Activated CD8-positive, alpha-beta T cell treated with anti-CD3 and anti-CD28 coated beads, Interleukin-2, amount 10 ng/mL, durations not matched to agents 7 days and 5 days (primary cell): ENCODE measurements around the gene TNRC6C. TPM values are rescaled to one million over a fixed set of nuclear protein-coding genes. Genes with fewer than 3 reads are reported as not detected.

Experiments used
- ATAC-seq: fragments of 150-1000 bp; cut with Tn5 transposase; one replicate; pipeline ENCODE4 v1.10.0; 2021; ENCODE audit warnings: moderate library complexity
- CTCF ChIA-PET: fragments of 350-600 bp; sonication (Branson Sonifier 250); formaldehyde crosslinking; loops from one replicate; lab custom pipeline; 2021; ENCODE audit warnings: antibody characterized with exemption; lab: Charles Lee
- POLR2A ChIA-PET: fragments of 350-600 bp; sonication (Branson Sonifier 250); formaldehyde crosslinking; loops from one replicate; lab custom pipeline; 2021; ENCODE audit warnings: antibody characterized with exemption; lab: Charles Lee
- DNase-seq: peaks from one replicate; pipeline ENCODE4 v3.0.0-alpha.2; 2020
- H3K27ac Mint-ChIP-seq: one replicate; pipeline ENCODE4 v1.8.0; 2021; ENCODE audit warnings: mild to moderate bottlenecking, mixed read lengths
- H3K27me3 Mint-ChIP-seq: one replicate; pipeline ENCODE4 v1.8.0; 2021; ENCODE audit warnings: low read depth, mixed read lengths
- H3K36me3 Mint-ChIP-seq: one replicate; pipeline ENCODE4 v1.8.0; 2021; ENCODE audit warnings: low read depth, mixed read lengths
- H3K4me1 Mint-ChIP-seq: one replicate; pipeline ENCODE4 v1.8.0; 2021; ENCODE audit warnings: low read depth, mixed read lengths
- H3K4me3 Mint-ChIP-seq: one replicate; pipeline ENCODE4 v1.8.0; 2021; ENCODE audit warnings: mild to moderate bottlenecking, mixed read lengths
- H3K9me3 Mint-ChIP-seq: one replicate; pipeline ENCODE4 v1.8.0; 2022; ENCODE audit warnings: mixed read lengths; ENCODE audit not compliant: insufficient read depth
- total RNA-seq, 2 experiments: library from RNA; stranded (reverse); gene quantifications; one replicate each; pipeline ENCODE4 v1.2.3, GENCODE V29; 2021

The TNRC6C gene
- total RNA-seq, 2 experiments from 2014 or later: 33.3 to 36.2 TPM

DNA sequence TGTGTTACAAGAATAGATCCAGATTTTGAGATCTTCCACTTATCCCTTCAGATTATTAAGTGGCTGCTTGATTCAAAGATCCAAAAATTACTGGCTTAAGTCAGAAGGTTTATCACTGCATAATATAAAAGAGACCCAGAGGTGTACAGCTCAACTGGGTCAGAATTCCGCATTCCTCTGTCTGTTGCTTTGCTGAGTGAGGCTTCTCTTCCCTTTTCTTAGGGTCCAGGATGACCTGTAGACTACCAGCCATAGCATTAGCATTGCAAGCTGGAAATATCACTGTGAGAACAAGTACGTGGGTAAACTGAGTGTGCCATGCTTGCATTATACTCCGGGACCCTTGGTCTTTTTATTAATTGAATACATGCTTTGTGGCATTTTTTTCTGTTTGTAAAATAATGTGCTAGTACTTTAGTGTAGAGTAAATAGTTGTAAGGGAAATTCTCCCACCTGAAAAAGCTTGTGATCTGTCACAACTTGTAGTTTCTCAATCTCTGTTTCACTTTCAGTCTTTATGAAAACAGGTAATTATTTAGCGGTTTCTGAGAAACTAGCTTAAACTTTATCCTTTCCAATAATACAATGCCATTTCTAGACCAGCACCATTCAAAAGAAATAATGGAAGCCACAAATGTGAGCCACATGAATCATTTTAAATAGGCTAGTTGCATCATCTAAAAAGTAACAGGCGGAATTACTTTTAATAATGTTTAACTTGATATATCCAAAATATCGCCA is 61.6 kb downstream of the TNRC6C start:
- CTCF ChIA-PET: interaction anchor here (0.7 to 3.7 kb wide), 45 partner anchors 8 to 620 kb away, joined by 3 to 36 read pairs (median 4); no protein-coding TSS in a partner anchor

DNA sequence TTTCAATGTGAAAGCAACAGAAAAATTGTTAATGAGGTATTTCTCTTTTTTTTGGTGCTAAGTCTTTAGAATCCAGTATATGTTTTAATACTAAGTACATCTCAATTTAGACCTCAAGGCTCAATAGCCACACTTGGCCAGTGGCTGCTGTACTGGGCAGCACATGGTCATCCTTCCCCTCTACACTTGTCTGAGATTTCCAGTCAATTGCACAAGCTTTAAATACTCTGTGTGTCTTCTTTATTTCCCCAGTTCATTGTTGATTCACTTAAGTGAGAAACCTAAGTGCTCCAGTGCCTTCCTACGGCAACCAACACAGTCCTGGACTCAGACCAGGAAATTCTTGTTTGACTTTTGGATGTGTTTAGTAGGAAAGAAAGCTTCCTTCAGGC is 62.2 kb downstream of the TNRC6C start:
- Mint-ChIP-seq H3K27ac (peak overlapping the region; percentile 79), H3K4me3 (no peak overlapping the region), H3K4me1 (peaks cover 23% of the 10 kb centered on the region), H3K36me3 (peaks cover 4% of the 10 kb centered on the region), H3K27me3 (no peaks in the 10 kb centered on the region), H3K9me3 (no peaks in the 10 kb centered on the region)
- ChIA-PET CTCF (interaction anchor here (0.7 to 3.7 kb wide), 21 partner anchors 8 to 620 kb away, joined by 3 to 36 read pairs (median 4); no protein-coding TSS in a partner anchor), POLR2A (interaction anchor here (1.3 kb wide), 1 partner anchor 62 kb away, joined by 5 read pairs; the partner anchor contains the start of gene TNRC6C)
- ATAC-seq (no peak), DNase-seq (no peak)

More for the DNA sequence above, 61.6 kb downstream of the TNRC6C start:
- H3K4me3 Mint-ChIP-seq: peak overlapping the region; percentile 43
- H3K4me1 Mint-ChIP-seq: peaks cover 23% of the 10 kb centered on the region
- DNase-seq (no peak), ATAC-seq (peak; percentile 55)
- no peaks in the 10 kb centered on the region for H3K9me3 Mint-ChIP-seq
- peak overlapping the region; percentile 44 for H3K27ac Mint-ChIP-seq
- H3K36me3 Mint-ChIP-seq: peaks cover 4% of the 10 kb centered on the region
- POLR2A ChIA-PET: interaction anchor here (1.3 kb wide), 1 partner anchor 62 kb away, joined by 5 read pairs; the partner anchor contains the start of gene TNRC6C
- no peaks in the 10 kb centered on the region for H3K27me3 Mint-ChIP-seq

DNA sequence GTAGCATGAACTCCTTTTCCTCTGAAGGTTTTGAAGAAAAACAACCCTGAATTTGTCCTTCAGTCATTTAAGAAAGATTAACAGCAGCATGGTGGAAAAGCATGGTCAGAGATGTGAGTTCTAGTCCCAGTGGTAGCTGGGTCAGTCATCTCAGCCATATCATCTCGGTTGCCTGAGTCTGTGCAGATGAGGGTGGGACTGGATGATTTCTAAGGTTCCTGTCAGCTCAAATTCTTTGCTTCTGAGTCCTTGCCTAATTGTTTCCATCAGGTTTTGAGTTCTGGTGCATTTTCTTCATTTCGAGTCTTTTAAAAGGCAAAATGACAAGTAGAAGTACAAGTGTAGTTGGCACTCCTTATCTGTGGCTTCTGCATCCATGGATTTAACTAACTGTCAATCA is 63.9 kb downstream of the TNRC6C start:
- ChIA-PET POLR2A (no interaction called here), CTCF (interaction anchor here (0.9 to 2.1 kb wide), 4 partner anchors 9 to 282 kb away, joined by 3 to 11 read pairs (median 4); no protein-coding TSS in a partner anchor)
- H3K27me3 Mint-ChIP-seq: no peaks in the 10 kb centered on the region
- ATAC-seq (no peak), DNase-seq (no peak)
- H3K36me3 Mint-ChIP-seq: peaks cover 4% of the 10 kb centered on the region
- no peaks in the 10 kb centered on the region for H3K9me3 Mint-ChIP-seq
- H3K4me3 Mint-ChIP-seq: no peak overlapping the region
- peaks cover 23% of the 10 kb centered on the region for H3K4me1 Mint-ChIP-seq
- no peak overlapping the region for H3K27ac Mint-ChIP-seq

DNA sequence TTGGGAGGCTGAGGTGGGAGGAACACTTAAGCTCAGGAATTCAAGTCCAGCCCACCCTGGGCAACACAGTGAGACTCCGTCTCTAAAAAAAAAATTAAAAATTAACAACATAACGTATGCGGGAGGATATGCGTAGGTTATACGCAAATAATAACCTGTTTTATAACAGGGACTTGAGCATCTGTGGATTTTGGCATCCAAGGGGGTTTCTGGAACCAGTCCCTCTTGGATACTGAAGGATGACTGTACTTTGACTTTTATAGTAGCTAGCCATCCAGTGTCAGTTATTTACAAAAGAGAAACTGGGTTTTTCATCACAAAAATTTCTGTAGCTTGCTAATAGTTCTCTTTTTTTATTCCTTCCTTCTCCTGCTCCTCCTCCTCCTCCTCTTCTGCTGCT is 64.5 kb downstream of the TNRC6C start:
- ChIA-PET CTCF (interaction anchor here (0.5 to 2.1 kb wide), 5 partner anchors 9 to 282 kb away, joined by 3 to 11 read pairs (median 3); no protein-coding TSS in a partner anchor), POLR2A (no interaction called here)
- Mint-ChIP-seq H3K4me1 (peaks cover 26% of the 10 kb centered on the region), H3K27ac (no peak overlapping the region), H3K4me3 (no peak overlapping the region), H3K27me3 (no peaks in the 10 kb centered on the region), H3K9me3 (no peaks in the 10 kb centered on the region), H3K36me3 (peaks cover 5% of the 10 kb centered on the region)
- ATAC-seq (no peak), DNase-seq (no peak)

DNA sequence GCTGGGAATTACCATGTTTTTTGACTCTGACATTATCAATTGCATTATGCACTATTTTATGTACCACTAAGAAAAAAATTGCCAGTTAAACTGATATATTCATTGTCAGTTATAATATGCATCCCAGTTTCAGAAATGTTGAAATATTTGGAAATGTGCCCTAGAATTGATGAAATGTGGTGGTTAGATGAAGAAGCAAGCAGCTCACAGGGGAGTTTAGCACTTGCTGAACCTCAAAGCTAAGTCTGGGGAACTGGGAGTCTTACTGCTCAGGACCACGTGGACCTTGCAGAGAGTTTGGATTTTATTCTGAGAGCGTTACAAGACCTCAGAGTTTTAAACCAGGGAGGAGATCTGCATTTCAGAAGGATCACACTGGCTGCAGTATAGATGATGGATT is 67.9 kb downstream of the TNRC6C start:
- H3K36me3 Mint-ChIP-seq: peaks cover 4% of the 10 kb centered on the region
- H3K9me3 Mint-ChIP-seq: no peaks in the 10 kb centered on the region
- H3K4me1 Mint-ChIP-seq: peaks cover 8% of the 10 kb centered on the region
- ATAC-seq (no peak), DNase-seq (no peak)
- ChIA-PET POLR2A (no interaction called here), CTCF (interaction anchor here (1.2 to 1.7 kb wide), 3 partner anchors 9 to 12 kb away, joined by 3 to 7 read pairs (median 4); no protein-coding TSS in a partner anchor)
- no peak overlapping the region for H3K4me3 Mint-ChIP-seq
- no peak overlapping the region for H3K27ac Mint-ChIP-seq
- no peaks in the 10 kb centered on the region for H3K27me3 Mint-ChIP-seq

DNA sequence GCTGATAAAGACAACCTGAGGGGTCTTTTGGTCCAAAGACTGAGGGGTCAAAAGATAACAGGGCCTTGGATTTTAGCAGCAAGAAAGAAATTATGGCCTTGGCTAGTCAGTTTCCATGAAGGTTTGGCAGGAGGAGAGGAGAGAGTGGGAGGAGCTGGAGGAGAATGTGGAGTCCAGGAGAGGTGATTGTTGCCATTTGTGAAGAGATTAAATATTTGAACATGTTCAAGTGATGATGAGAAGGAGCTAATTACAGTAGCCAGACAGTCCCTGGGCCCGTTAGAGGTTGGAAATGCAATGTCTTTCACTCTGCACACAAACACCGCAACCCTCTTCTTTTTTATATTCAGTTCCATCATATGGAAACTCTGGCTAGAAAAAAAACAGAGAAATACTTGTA is 68.6 kb downstream of the TNRC6C start:
- Mint-ChIP-seq H3K27me3 (no peaks in the 10 kb centered on the region), H3K4me3 (no peak overlapping the region), H3K36me3 (peaks cover 10% of the 10 kb centered on the region), H3K4me1 (peaks cover 8% of the 10 kb centered on the region), H3K27ac (no peak overlapping the region), H3K9me3 (no peaks in the 10 kb centered on the region)
- ChIA-PET POLR2A (no interaction called here), CTCF (interaction anchor here (1.6 to 1.7 kb wide), 2 partner anchors 9 to 14 kb away, joined by 3 to 7 read pairs; no protein-coding TSS in a partner anchor)
- no peak for DNase-seq
- no peak for ATAC-seq

DNA sequence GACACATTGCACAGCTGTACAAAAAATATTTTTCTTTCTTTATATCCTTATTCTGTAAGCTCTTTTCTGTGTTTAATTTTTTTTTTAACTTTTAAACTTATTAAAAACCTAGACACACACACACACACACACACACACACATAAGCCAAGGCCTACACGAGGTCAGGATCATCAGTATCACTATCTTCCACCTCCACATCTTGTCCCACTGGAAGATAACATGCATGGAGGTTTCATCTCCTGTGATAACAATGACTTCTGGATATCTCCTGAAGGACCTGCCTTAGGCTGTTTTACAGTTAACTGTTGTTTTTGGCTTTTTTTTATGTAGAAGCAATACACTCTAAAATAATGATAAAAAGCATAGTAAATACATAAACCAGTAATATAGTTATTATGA is 71.2 kb downstream of the TNRC6C start:
- ATAC-seq: no peak
- Mint-ChIP-seq H3K27me3 (no peaks in the 10 kb centered on the region), H3K36me3 (peaks cover 22% of the 10 kb centered on the region), H3K4me3 (no peak overlapping the region), H3K9me3 (no peaks in the 10 kb centered on the region), H3K4me1 (peaks cover 8% of the 10 kb centered on the region), H3K27ac (no peak overlapping the region)
- CTCF ChIA-PET: interaction anchor here (0.6 to 5.4 kb wide), 2 partner anchors 10 to 487 kb away, joined by 3 to 36 read pairs; no protein-coding TSS in a partner anchor
- POLR2A ChIA-PET: no interaction called here
- no peak for DNase-seq

DNA sequence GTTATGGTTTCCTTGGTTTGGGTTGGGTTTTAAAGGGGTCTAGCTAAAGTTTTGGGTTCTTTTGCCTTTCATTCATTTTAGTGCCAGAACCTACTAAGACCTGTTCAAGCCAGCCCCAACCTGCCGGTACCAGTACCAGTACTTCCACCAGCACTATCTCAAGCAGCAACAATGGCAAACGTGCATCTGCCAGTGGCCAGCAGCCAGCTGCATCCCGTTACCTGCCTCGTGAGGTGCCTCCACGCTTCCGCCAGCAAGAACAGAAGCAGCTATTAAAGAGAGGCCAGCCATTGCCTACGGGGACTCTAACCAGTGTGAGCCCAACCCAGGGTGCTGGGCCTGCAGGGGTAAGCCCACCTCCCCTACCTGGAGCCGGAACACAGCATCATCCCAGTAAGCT is 72.9 kb downstream of the TNRC6C start:
- Mint-ChIP-seq H3K36me3 (peaks cover 25% of the 10 kb centered on the region), H3K9me3 (no peaks in the 10 kb centered on the region), H3K27me3 (no peaks in the 10 kb centered on the region), H3K27ac (no peak overlapping the region), H3K4me3 (no peak overlapping the region), H3K4me1 (peaks cover 8% of the 10 kb centered on the region)
- CTCF ChIA-PET: interaction anchor here (0.8 to 5.4 kb wide), 3 partner anchors 12 to 18 kb away, joined by 3 to 36 read pairs (median 7); no protein-coding TSS in a partner anchor
- POLR2A ChIA-PET: no interaction called here
- ATAC-seq (no peak), DNase-seq (no peak)

DNA sequence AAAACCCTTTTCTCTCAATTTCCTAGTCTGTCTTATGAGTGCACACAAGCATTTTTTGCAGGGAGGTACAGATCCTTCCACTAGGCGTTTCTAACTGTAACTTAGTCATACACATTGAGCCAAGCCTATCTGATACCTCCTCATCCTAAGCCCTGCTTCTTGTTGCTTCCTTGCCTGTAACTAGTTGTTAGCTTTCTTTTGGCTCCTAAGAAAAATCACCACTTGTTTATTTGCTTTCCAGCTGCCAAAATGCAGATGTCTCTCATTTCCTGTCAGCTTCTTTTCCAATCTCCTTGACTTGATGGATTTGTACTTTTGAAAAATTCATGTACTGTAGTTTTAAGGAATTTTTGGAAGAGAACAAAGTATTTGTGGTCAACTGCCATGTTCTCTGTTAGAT is 73.7 kb downstream of the TNRC6C start:
- ATAC-seq: no peak
- Mint-ChIP-seq H3K36me3 (peaks cover 27% of the 10 kb centered on the region), H3K4me3 (no peak overlapping the region), H3K27ac (peak overlapping the region; percentile 45), H3K27me3 (no peaks in the 10 kb centered on the region), H3K9me3 (no peaks in the 10 kb centered on the region), H3K4me1 (peaks cover 8% of the 10 kb centered on the region)
- ChIA-PET CTCF (interaction anchor here (1.7 to 5.4 kb wide), 2 partner anchors 13 to 19 kb away, joined by 7 to 36 read pairs; no protein-coding TSS in a partner anchor), POLR2A (no interaction called here)
- no peak for DNase-seq

DNA sequence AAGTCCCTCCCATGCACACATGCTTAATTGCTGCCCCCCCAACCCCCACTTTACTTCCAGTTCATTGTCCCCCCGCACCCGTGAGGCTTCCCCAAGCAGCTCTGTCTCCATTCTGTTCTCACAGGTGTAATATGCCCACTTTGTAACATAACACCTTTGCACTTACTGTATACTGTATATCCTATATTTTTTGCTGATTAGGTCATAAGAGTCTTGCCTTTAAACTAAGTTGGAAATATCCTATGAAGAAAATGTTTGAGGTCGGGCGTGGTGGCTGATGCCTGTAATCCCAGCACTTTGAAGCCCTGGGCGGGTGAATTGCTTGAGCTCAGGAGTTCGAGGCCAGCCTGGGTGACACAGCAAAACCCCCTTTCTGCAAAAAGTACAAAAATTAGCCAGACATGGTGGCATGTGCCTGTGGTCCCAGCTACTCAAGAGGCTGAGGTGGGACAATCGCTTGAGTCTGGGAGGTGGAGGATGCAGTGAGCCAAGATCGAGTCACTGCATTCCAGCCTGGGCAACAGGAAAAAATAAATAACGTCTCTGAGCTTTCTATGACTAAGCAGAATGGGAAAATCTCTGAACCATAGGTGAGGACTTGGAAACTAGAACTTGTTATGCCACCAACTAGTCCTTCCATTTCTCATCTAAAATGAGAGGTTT is 76.1 kb downstream of the TNRC6C start:
- ChIA-PET POLR2A (no interaction called here), CTCF (interaction anchor here (1.7 to 4.0 kb wide), 3 partner anchors 15 to 50 kb away, joined by 9 to 31 read pairs (median 9); no protein-coding TSS in a partner anchor)
- Mint-ChIP-seq H3K4me3 (no peak overlapping the region), H3K27ac (no peak overlapping the region), H3K36me3 (peaks cover 34% of the 10 kb centered on the region), H3K9me3 (no peaks in the 10 kb centered on the region), H3K4me1 (no peaks in the 10 kb centered on the region), H3K27me3 (no peaks in the 10 kb centered on the region)
- DNase-seq: no peak
- ATAC-seq: no peak

DNA sequence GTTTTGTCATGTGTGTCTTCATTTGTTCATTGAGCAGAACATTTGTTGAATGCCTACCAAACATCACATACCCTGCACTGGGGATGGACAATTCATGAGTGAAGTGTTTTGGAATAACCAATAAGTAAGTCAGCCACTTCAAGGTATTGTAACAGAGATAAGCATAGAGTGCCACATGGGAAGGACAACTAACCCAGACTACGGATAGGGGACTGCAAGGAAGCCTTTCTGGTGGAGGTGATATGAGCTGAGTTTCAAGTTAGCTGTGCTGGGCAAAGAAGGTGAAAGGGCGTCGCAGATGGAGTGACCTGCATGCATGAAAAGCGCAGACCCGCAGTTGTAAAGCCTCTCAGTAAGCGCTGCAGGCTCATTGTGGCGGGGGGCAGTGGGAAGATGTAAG is 78.8 kb downstream of the TNRC6C start:
- ATAC-seq (no peak), DNase-seq (no peak)
- Mint-ChIP-seq H3K9me3 (no peaks in the 10 kb centered on the region), H3K27ac (no peak overlapping the region), H3K4me1 (peaks cover 2% of the 10 kb centered on the region), H3K4me3 (no peak overlapping the region), H3K36me3 (peaks cover 26% of the 10 kb centered on the region), H3K27me3 (no peaks in the 10 kb centered on the region)
- POLR2A ChIA-PET: no interaction called here
- CTCF ChIA-PET: interaction anchor here (2.0 to 4.0 kb wide), 2 partner anchors 18 to 48 kb away, joined by 5 to 31 read pairs; no protein-coding TSS in a partner anchor
